ENCODE measurements around the gene ACSF3. TPM values are rescaled to one million over a fixed set of nuclear protein-coding genes. Genes with fewer than 3 reads are reported as not detected.

The ACSF3 gene
- total RNA-seq, 1 experiment from 2014 or later: 74.5 TPM

DNA sequence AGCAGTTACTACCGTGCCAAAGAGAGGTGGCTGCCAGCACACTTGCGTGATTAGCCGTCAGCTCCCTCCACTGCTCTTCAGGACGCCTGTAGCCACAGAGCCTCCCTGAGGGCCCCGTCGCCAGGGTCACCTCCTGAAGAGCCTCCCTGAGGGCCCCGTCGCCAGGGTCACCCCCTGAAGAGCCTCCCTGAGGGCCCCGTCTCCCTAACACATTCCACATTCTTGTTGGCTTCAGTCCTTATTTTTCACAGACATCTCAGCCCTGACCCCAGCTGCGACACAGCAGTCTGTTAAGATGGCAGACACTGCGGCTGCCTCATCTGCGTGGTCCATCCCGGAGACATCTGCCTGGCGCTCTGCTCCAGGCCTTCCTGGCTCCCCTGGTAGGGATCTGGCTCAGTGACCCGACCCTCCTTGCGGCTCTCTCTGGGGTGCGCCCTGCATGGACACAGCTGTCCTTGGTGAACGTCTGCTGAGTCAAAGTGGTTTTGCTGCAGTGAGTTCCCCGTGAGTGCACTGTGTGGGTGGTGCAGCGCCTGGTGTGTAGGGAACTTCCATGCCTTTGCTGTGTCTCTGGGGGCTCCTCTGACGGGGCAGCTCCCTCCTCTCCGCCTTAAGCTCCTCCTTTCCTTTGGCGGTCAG lies 11.4 kb downstream of the ACSF3 start (continued):
- no peak for TF ChIP-seq ZNF274 (IDR thresholded peaks at IDR 0.05; ENCODE audit: low read depth, low read length)
- TF ChIP-seq CBX3 (IDR thresholded peaks at IDR 0.05; ENCODE audit: low read depth): no peak
- no peak for TF ChIP-seq CEBPB (IDR thresholded peaks at IDR 0.05; ENCODE audit: low read depth)
- TF ChIP-seq ZBTB33 (IDR thresholded peaks at IDR 0.05; ENCODE audit: extremely low read depth, insufficient replicate concordance, low read length): no peak

DNA sequence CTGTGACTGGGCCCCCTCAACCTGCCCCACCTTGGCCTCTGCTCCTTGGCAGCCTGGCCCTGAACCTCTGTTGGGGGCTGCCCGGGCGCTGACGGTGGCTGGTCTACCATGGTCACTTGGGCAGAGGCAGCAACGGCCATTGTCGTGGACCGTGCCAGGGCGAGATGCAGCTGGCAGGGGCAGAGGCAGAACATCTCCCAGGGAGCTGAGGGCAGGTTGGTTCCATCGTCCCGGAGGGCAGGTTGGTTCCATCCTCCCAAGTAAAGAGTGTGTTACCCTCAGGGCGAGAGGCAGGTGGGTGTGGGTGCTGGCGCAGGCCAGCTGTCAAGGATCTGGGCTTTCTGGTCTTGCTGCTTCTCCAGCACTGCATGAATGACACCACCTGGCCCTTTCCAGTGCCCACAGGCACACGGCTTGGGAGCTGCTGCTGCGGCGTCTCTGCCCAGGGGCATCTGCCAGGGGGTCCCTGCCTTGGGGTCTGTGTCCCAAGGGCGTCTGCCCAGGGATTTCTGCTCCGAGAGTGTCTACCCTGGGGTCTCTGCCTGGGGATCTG lies 12.0 kb downstream of the ACSF3 start:
- no TSS peak for BruUV-seq (replicated peaks)
- H3K79me2 ChIP-seq (ENCODE audit: insufficient read depth, low read length): peaks cover 9% of the 10 kb centered on the region
- DNase-seq (ENCODE audit: low read depth, low spot score) (no peak), ATAC-seq (no peak)
- no peak overlapping the region for H3K4me2 ChIP-seq (ENCODE audit: low read length)
- no peak overlapping the region for H3K9ac ChIP-seq (ENCODE audit: low read length)
- H3K27me3 ChIP-seq (ENCODE audit: insufficient read depth, low read length): no peaks in the 10 kb centered on the region
- no peak overlapping the region for H3K27ac ChIP-seq (ENCODE audit: low read depth, low read length)
- intact Hi-C loops (cut with micrococcal nuclease): no loop called here
- no peak overlapping the region for H2AFZ ChIP-seq (ENCODE audit: low read depth, low read length, poor library complexity, severe bottlenecking)
- POLR2A ChIA-PET: no interaction called here
- H3K9me2 ChIP-seq (ENCODE audit: insufficient read depth): no peaks in the 10 kb centered on the region
- H4K20me1 ChIP-seq (ENCODE audit: insufficient read depth): no peaks in the 10 kb centered on the region
- H3K4me1 ChIP-seq (ENCODE audit: control insufficient read depth in 1 of 2, insufficient read depth in 2 of 2, low read length in 2 of 2): no peaks in the 10 kb centered on the region
- no peak for TF ChIP-seq YY1 (IDR thresholded peaks at IDR 0.05; ENCODE audit: extremely low read depth, insufficient replicate concordance, low read depth, low read length)
- TF ChIP-seq TCF7L2 (IDR thresholded peaks at IDR 0.05; ENCODE audit: borderline replicate concordance, extremely low read depth, insufficient read depth, insufficient read length): no peak
- TF ChIP-seq FOSL1 (IDR thresholded peaks at IDR 0.05; ENCODE audit: low read depth): no peak
- TF ChIP-seq POLR2A (IDR thresholded peaks at IDR 0.05; ENCODE audit: borderline replicate concordance, extremely low read depth, insufficient read depth, insufficient read length): no peak
- no peak for TF ChIP-seq SRF (IDR thresholded peaks at IDR 0.05; ENCODE audit: low read depth)
- TF ChIP-seq SP1 (IDR thresholded peaks at IDR 0.05; ENCODE audit: low read depth): no peak
- no peak for TF ChIP-seq ZNF274 (IDR thresholded peaks at IDR 0.05; ENCODE audit: low read depth, low read length)
- TF ChIP-seq, protein P1, sequence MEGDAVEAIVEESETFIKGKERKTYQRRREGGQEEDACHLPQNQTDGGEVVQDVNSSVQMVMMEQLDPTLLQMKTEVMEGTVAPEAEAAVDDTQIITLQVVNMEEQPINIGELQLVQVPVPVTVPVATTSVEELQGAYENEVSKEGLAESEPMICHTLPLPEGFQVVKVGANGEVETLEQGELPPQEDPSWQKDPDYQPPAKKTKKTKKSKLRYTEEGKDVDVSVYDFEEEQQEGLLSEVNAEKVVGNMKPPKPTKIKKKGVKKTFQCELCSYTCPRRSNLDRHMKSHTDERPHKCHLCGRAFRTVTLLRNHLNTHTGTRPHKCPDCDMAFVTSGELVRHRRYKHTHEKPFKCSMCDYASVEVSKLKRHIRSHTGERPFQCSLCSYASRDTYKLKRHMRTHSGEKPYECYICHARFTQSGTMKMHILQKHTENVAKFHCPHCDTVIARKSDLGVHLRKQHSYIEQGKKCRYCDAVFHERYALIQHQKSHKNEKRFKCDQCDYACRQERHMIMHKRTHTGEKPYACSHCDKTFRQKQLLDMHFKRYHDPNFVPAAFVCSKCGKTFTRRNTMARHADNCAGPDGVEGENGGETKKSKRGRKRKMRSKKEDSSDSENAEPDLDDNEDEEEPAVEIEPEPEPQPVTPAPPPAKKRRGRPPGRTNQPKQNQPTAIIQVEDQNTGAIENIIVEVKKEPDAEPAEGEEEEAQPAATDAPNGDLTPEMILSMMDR (IDR thresholded peaks at IDR 0.05 in 2 of 3, conservative IDR thresholded peaks at IDR 0.05 in 1 of 3; ENCODE audit: borderline replicate concordance in 1 of 3, insufficient read depth in 1 of 3, low read depth in 2 of 3, low read length in 2 of 3): no peak
- CTCF ChIA-PET: no interaction called here
- H3K9me3 ChIP-seq (ENCODE audit: control insufficient read depth in 1 of 2, insufficient read depth in 1 of 2, low read depth in 1 of 2, low read length in 2 of 2): no peaks in the 10 kb centered on the region
- RAD21 ChIA-PET (ENCODE audit: low non-redundant PET in 1 of 2, low total read pairs in 2 of 2, uncharacterized antibody in 2 of 2, unreplicated experiment in 2 of 2): no interaction called here
- H3K36me3 ChIP-seq (ENCODE audit: control insufficient read depth in 1 of 2, insufficient read depth in 2 of 2, low read length in 2 of 2): peaks cover 26 to 34% of the 10 kb centered on the region in 2 experiments
- H3K4me3 ChIP-seq (replicated peaks in 1 of 2; ENCODE audit: low read depth in 1 of 2, low read length in 2 of 2): no peak overlapping the region
